Activated CD4-positive, alpha-beta memory T cell treated with anti-CD3 and anti-CD28 coated beads for 36 hours (primary cell): ENCODE results near the gene CD200. TPM values are rescaled to one million over a fixed set of nuclear protein-coding genes. Genes with fewer than 3 reads are reported as not detected.

Source experiments
- CTCF ChIA-PET: fragments of 350-600 bp; sonication (Branson Sonifier 250); formaldehyde crosslinking; loops from one replicate; lab custom pipeline; 2021; ENCODE audit warnings: antibody characterized with exemption, inconsistent platforms; lab: Charles Lee
- POLR2A ChIA-PET: fragments of 350-600 bp; sonication (Branson Sonifier 250); formaldehyde crosslinking; loops from one replicate; lab custom pipeline; 2021; ENCODE audit warnings: antibody characterized with exemption; lab: Charles Lee
- DNase-seq: peaks from one replicate; pipeline ENCODE4 v3.0.0-alpha.2; 2020
- H3K27ac Mint-ChIP-seq: one replicate; pipeline ENCODE4 v1.8.0; 2021; ENCODE audit warnings: mixed read lengths
- H3K27me3 Mint-ChIP-seq: one replicate; pipeline ENCODE4 v1.8.0; 2021; ENCODE audit warnings: mixed read lengths
- H3K36me3 Mint-ChIP-seq: one replicate; pipeline ENCODE4 v1.8.0; 2021; ENCODE audit warnings: mixed read lengths
- H3K4me1 Mint-ChIP-seq: one replicate; pipeline ENCODE4 v1.8.0; 2021; ENCODE audit warnings: low read depth, mixed read lengths
- H3K4me3 Mint-ChIP-seq: one replicate; pipeline ENCODE4 v1.8.0; 2021; ENCODE audit warnings: mild to moderate bottlenecking, mixed read lengths
- H3K9me3 Mint-ChIP-seq: one replicate; pipeline ENCODE4 v1.8.0; 2021; ENCODE audit warnings: mixed read lengths
- intact Hi-C: fragments of 100-400 bp; cut with micrococcal nuclease; formaldehyde crosslinking; loops from one replicate; pipeline ENCODE4 v1.15.1; 2023
- total RNA-seq, 2 experiments: library from RNA; stranded (reverse); gene quantifications; one replicate each; pipeline ENCODE4 v1.2.3, GENCODE V29; 2021

CD200 gene
- total RNA-seq, 2 experiments from 2014 or later, result 34.2 to 34.5 TPM

GRCh38 chr3:112349557-112349956, 16.6 kb downstream of the CD200 start:
- H3K9me3 Mint-ChIP-seq, result no peaks in the 10 kb centered on the region
- DNase-seq, result no peak
- peaks cover 89% of the 10 kb centered on the region for H3K36me3 Mint-ChIP-seq
- intact Hi-C loops, result no loop called here
- no peak overlapping the region for H3K4me3 Mint-ChIP-seq
- ChIA-PET CTCF (no interaction called here), POLR2A (interaction anchor here (1.7 kb wide), 1 partner anchor 16 kb away, joined by 7 read pairs; the partner anchor contains the start of gene CD200)
- peaks cover 49% of the 10 kb centered on the region for H3K4me1 Mint-ChIP-seq
- no peak overlapping the region for H3K27ac Mint-ChIP-seq
- no peaks in the 10 kb centered on the region for H3K27me3 Mint-ChIP-seq

- intact Hi-C loops, result loop anchor here (10.0 kb wide), 1 partner anchor 655 kb away; no protein-coding TSS in a partner anchor
- H3K9me3 Mint-ChIP-seq, result no peaks in the 10 kb centered on the region
- no peak overlapping the region for H3K4me3 Mint-ChIP-seq
- H3K27me3 Mint-ChIP-seq, result no peaks in the 10 kb centered on the region
- DNase-seq, result no peak
- H3K4me1 Mint-ChIP-seq, result peaks cover 47% of the 10 kb centered on the region
- no peak overlapping the region for H3K27ac Mint-ChIP-seq
- CTCF ChIA-PET, result interaction anchor here (1.2 to 1.8 kb wide), 2 partner anchors 17 to 222 kb away, joined by 3 to 7 read pairs; partner anchors contain the start of gene CD200
- POLR2A ChIA-PET, result interaction anchor here (0.6 to 2.4 kb wide), 3 partner anchors 12 to 30 kb away, joined by 5 to 10 read pairs (median 7); partner anchors contain the start of gene CD200
- H3K36me3 Mint-ChIP-seq, result peaks cover 89% of the 10 kb centered on the region
Observed at GRCh38 chr3:112350018-112350810, 17.3 kb downstream of the CD200 start.

- peaks cover 45% of the 10 kb centered on the region for H3K4me1 Mint-ChIP-seq
Observed at GRCh38 chr3:112351036-112351435, 18.1 kb downstream of the CD200 start.

GRCh38 chr3:112351823-112352222, 18.9 kb downstream of the CD200 start:
- ChIA-PET POLR2A (interaction anchor here (2.4 kb wide), 1 partner anchor 14 kb away, joined by 10 read pairs; no protein-coding TSS in a partner anchor), CTCF (interaction anchor here (1.2 to 1.8 kb wide), 2 partner anchors 19 to 224 kb away, joined by 3 to 7 read pairs; partner anchors contain the start of gene CD200)
- Mint-ChIP-seq H3K9me3 (no peaks in the 10 kb centered on the region), H3K4me3 (no peak overlapping the region), H3K4me1 (peaks cover 38% of the 10 kb centered on the region), H3K36me3 (peaks cover 80% of the 10 kb centered on the region), H3K27me3 (no peaks in the 10 kb centered on the region), H3K27ac (no peak overlapping the region)
- intact Hi-C loops, result loop anchor here (10.0 kb wide), 1 partner anchor 653 kb away; no protein-coding TSS in a partner anchor
- no peak for DNase-seq

More at GRCh38 chr3:112351036-112351435, 18.1 kb downstream of the CD200 start:
- intact Hi-C loops, result loop anchor here (10.0 kb wide), 1 partner anchor 654 kb away; no protein-coding TSS in a partner anchor
- Mint-ChIP-seq H3K27ac (no peak overlapping the region), H3K4me3 (no peak overlapping the region), H3K27me3 (no peaks in the 10 kb centered on the region), H3K9me3 (no peaks in the 10 kb centered on the region), H3K36me3 (peaks cover 85% of the 10 kb centered on the region)
- CTCF ChIA-PET, result interaction anchor here (1.2 to 1.8 kb wide), 2 partner anchors 18 to 223 kb away, joined by 3 to 7 read pairs; partner anchors contain the start of gene CD200
- POLR2A ChIA-PET, result interaction anchor here (0.6 to 2.4 kb wide), 3 partner anchors 13 to 29 kb away, joined by 5 to 10 read pairs (median 7); partner anchors contain the start of gene CD200
- DNase-seq, result no peak

- ChIA-PET CTCF (no interaction called here), POLR2A (no interaction called here)
- no peak overlapping the region for H3K4me3 Mint-ChIP-seq
- no peak for DNase-seq
- no peaks in the 10 kb centered on the region for H3K27me3 Mint-ChIP-seq
- intact Hi-C loops, result loop anchor here (10.0 kb wide), 1 partner anchor 652 kb away; no protein-coding TSS in a partner anchor
- no peak overlapping the region for H3K27ac Mint-ChIP-seq
- peaks cover 40% of the 10 kb centered on the region for H3K4me1 Mint-ChIP-seq
- H3K9me3 Mint-ChIP-seq, result no peaks in the 10 kb centered on the region
- peaks cover 72% of the 10 kb centered on the region for H3K36me3 Mint-ChIP-seq
Observed at GRCh38 chr3:112352720-112353119, 19.8 kb downstream of the CD200 start.

- no peak overlapping the region for H3K4me3 Mint-ChIP-seq
- ChIA-PET CTCF (interaction anchor here (0.7 kb wide), 1 partner anchor 80 kb away, joined by 3 read pairs; no protein-coding TSS in a partner anchor), POLR2A (no interaction called here)
- intact Hi-C loops, result loop anchor here (10.0 kb wide), 1 partner anchor 651 kb away; no protein-coding TSS in a partner anchor
- H3K27me3 Mint-ChIP-seq, result no peaks in the 10 kb centered on the region
- peaks cover 41% of the 10 kb centered on the region for H3K4me1 Mint-ChIP-seq
- peaks cover 66% of the 10 kb centered on the region for H3K36me3 Mint-ChIP-seq
- no peaks in the 10 kb centered on the region for H3K9me3 Mint-ChIP-seq
- H3K27ac Mint-ChIP-seq, result no peak overlapping the region
- DNase-seq, result no peak
Observed at GRCh38 chr3:112353365-112353764, 20.4 kb downstream of the CD200 start.

GRCh38 chr3:112354642-112355306, 21.8 kb downstream of the CD200 start:
- H3K4me3 Mint-ChIP-seq, result no peak overlapping the region
- intact Hi-C loops, result loop anchor here (10.0 kb wide), 1 partner anchor 650 kb away; no protein-coding TSS in a partner anchor
- H3K4me1 Mint-ChIP-seq, result peaks cover 40% of the 10 kb centered on the region
- ChIA-PET POLR2A (no interaction called here), CTCF (no interaction called here)
- peaks cover 59% of the 10 kb centered on the region for H3K36me3 Mint-ChIP-seq
- no peak overlapping the region for H3K27ac Mint-ChIP-seq
- no peaks in the 10 kb centered on the region for H3K27me3 Mint-ChIP-seq
- no peaks in the 10 kb centered on the region for H3K9me3 Mint-ChIP-seq
- no peak for DNase-seq

GRCh38 chr3:112355307-112355687, 22.3 kb downstream of the CD200 start:
- no peak for DNase-seq
- Mint-ChIP-seq H3K9me3 (no peaks in the 10 kb centered on the region), H3K27me3 (no peaks in the 10 kb centered on the region), H3K4me1 (peaks cover 35% of the 10 kb centered on the region), H3K4me3 (no peak overlapping the region), H3K27ac (no peak overlapping the region), H3K36me3 (peaks cover 54% of the 10 kb centered on the region)
- ChIA-PET CTCF (no interaction called here), POLR2A (no interaction called here)
- intact Hi-C loops, result loop anchor here (10.0 kb wide), 1 partner anchor 650 kb away; no protein-coding TSS in a partner anchor

GRCh38 chr3:112357930-112358780, 25.2 kb downstream of the CD200 start:
- POLR2A ChIA-PET, result interaction anchor here (1.1 to 1.9 kb wide), 2 partner anchors 20 to 25 kb away, joined by 5 read pairs; partner anchors contain the start of gene CD200
- H3K36me3 Mint-ChIP-seq, result peaks cover 36% of the 10 kb centered on the region

GRCh38 chr3:112360561-112360960, 27.6 kb downstream of the CD200 start:
- intact Hi-C loops, result no loop called here
- Mint-ChIP-seq H3K27me3 (no peaks in the 10 kb centered on the region), H3K9me3 (no peaks in the 10 kb centered on the region), H3K27ac (no peak overlapping the region), H3K36me3 (peaks cover 26% of the 10 kb centered on the region), H3K4me3 (no peak overlapping the region), H3K4me1 (peaks cover 45% of the 10 kb centered on the region)
- DNase-seq, result no peak
- POLR2A ChIA-PET, result no interaction called here
- CTCF ChIA-PET, result interaction anchor here (1.5 kb wide), 1 partner anchor 76 kb away, joined by 3 read pairs; no protein-coding TSS in a partner anchor

More at GRCh38 chr3:112357930-112358780, 25.2 kb downstream of the CD200 start:
- DNase-seq, result peak; percentile 62
- Mint-ChIP-seq H3K27ac (peak overlapping the region; percentile 70), H3K4me3 (peak overlapping the region; percentile 38), H3K4me1 (peaks cover 23% of the 10 kb centered on the region), H3K9me3 (no peaks in the 10 kb centered on the region), H3K27me3 (no peaks in the 10 kb centered on the region)
- CTCF ChIA-PET, result no interaction called here
- intact Hi-C loops, result loop anchor here (2.0 to 10.0 kb wide), 2 partner anchors 19 to 647 kb away; no protein-coding TSS in a partner anchor

GRCh38 chr3:112362221-112362620, 29.3 kb downstream of the CD200 start:
- H3K9me3 Mint-ChIP-seq, result no peaks in the 10 kb centered on the region
- DNase-seq, result no peak
- H3K27me3 Mint-ChIP-seq, result no peaks in the 10 kb centered on the region
- ChIA-PET POLR2A (no interaction called here), CTCF (no interaction called here)
- intact Hi-C loops, result no loop called here
- H3K4me1 Mint-ChIP-seq, result peaks cover 55% of the 10 kb centered on the region
- no peak overlapping the region for H3K4me3 Mint-ChIP-seq
- no peak overlapping the region for H3K27ac Mint-ChIP-seq
- peaks cover 28% of the 10 kb centered on the region for H3K36me3 Mint-ChIP-seq
